Purkinje cell (primary cell): ENCODE results near the gene IQGAP3. TPM values are rescaled to one million over a fixed set of nuclear protein-coding genes. Genes with fewer than 3 reads are reported as not detected.

ENCODE experiments used
- polyA plus RNA-seq: library from polyadenylated mRNA; unstranded; fragments of >200 nt; fragmentation: Nextera tagmentation; gene quantifications from 2 replicates; pipeline ENCODE4 v1.2.1, GENCODE V29; 2014

Gene IQGAP3
- polyA plus RNA-seq, result 0.07 and 0.09 TPM in 2 replicates

GRCh38 chr1:156571919-156572662 lies at the start of gene IQGAP3:
IQGAP3 (minus strand) TSS chr1:156572565; CDS start chr1:156572529, 36 bp downstream.

GRCh38 chr1:156618853-156619581 lies 46.7 kb upstream of the IQGAP3 start, which contains the start of gene HAPLN2:
HAPLN2 (plus strand) TSS chr1:156619415; CDS start chr1:156623491, 4,076 bp downstream.

GRCh38 chr1:156601122-156601830 lies 28.9 kb upstream of the IQGAP3 start, which contains the start of gene GPATCH4:
GPATCH4 (minus strand) TSS chr1:156601479.

GRCh38 chr1:156591432-156592157 lies 19.2 kb upstream of the IQGAP3 start, which contains the start of gene NAXE:
NAXE (plus strand) TSS chr1:156591776; CDS start chr1:156591805, 29 bp downstream.

GRCh38 chr1:156579472-156579871 lies 7.1 kb upstream of the IQGAP3 start, which contains the start of gene TTC24:
TTC24 (plus strand) TSS chr1:156579723; CDS start chr1:156581365, 1,642 bp downstream.

GRCh38 chr1:156500543-156500792 lies 71.9 kb downstream of the IQGAP3 start, which contains the start of gene MEF2D:
MEF2D (minus strand) TSS chr1:156500775; CDS start chr1:156483292, 17,483 bp downstream.

Other genes with a start within 250 kb of the IQGAP3 start
- 121 and 150 TPM in 2 replicates for gene CCT3, start 234.3 kb downstream of the IQGAP3 start, polyA plus RNA-seq
- gene TSACC, start 234.0 kb downstream of the IQGAP3 start, polyA plus RNA-seq, result 3.0 and 3.1 TPM in 2 replicates
- gene RHBG, start 203.4 kb downstream of the IQGAP3 start, polyA plus RNA-seq, result not detected in 2 replicates
- gene MEF2D, start 71.8 kb downstream of the IQGAP3 start, polyA plus RNA-seq, result 2.1 and 3.2 TPM in 2 replicates
- not detected in 2 replicates for gene TTC24, start 7.2 kb upstream of the IQGAP3 start, polyA plus RNA-seq
- gene NAXE, start 19.2 kb upstream of the IQGAP3 start, polyA plus RNA-seq, result 35.4 and 46.0 TPM in 2 replicates
- gene GPATCH4, start 28.9 kb upstream of the IQGAP3 start, polyA plus RNA-seq, result 46.2 and 58.6 TPM in 2 replicates
- gene HAPLN2, start 46.9 kb upstream of the IQGAP3 start, polyA plus RNA-seq, result not detected in 2 replicates
- 11.1 and 13.8 TPM in 2 replicates for gene BCAN, start 69.6 kb upstream of the IQGAP3 start, polyA plus RNA-seq
- gene NES, start 104.8 kb upstream of the IQGAP3 start, polyA plus RNA-seq, result 1.4 and 2.3 TPM in 2 replicates
- gene CRABP2, start 133.0 kb upstream of the IQGAP3 start, polyA plus RNA-seq, result 0.40 TPM in 1 of 2 replicates, not detected in the other
- 3.2 and 7.9 TPM in 2 replicates for gene METTL25B, start 155.9 kb upstream of the IQGAP3 start, polyA plus RNA-seq
- 1.8 and 2.5 TPM in 2 replicates for gene ISG20L2, start 156.2 kb upstream of the IQGAP3 start, polyA plus RNA-seq
- gene MRPL24, start 168.5 kb upstream of the IQGAP3 start, polyA plus RNA-seq, result 33.8 and 58.2 TPM in 2 replicates
- gene HDGF, start 179.1 kb upstream of the IQGAP3 start, polyA plus RNA-seq, result 21.2 and 24.3 TPM in 2 replicates
- gene PRCC, start 195.0 kb upstream of the IQGAP3 start, polyA plus RNA-seq, result 17.6 and 22.9 TPM in 2 replicates
- gene SH2D2A, start 244.3 kb upstream of the IQGAP3 start, polyA plus RNA-seq, result not detected in 2 replicates